ENCODE measurements around the gene UBE2E3. TPM values are rescaled to one million over a fixed set of nuclear protein-coding genes. Genes with fewer than 3 reads are reported as not detected.

UBE2E3 gene
- total and polyA plus RNA-seq, 9 donors: 105 to 161 (median 134) TPM

DNA sequence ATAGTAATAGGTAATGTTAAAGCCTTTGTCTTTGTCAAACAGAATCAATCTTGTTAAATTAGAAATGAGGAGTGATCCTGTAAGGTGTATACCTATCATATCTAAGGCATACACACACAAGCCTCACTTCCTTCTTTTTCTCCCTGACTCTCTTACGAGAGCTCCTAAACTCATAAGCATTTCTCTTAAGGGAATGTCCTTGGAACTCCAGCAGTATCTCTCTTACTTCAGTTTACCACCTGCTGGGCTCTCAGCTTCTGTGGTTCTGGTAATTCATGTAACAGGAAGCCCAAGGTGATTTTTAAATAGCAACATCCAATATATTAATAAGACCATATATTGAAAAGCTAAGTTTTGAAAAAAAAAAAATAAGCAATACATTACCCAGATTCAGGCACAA is 85.9 kb downstream of the UBE2E3 start:
- Histone ChIP-seq H3K27ac (ENCODE audit: low read length) (no peak overlapping the region), H3K9me3 (replicated peaks; ENCODE audit: control insufficient read depth, low read depth, low read length) (no peaks in the 10 kb centered on the region), H3K27me3 (ENCODE audit: control insufficient read depth, insufficient read depth, low read length) (no peaks in the 10 kb centered on the region), H3K4me3 (ENCODE audit: low read length) (no peak overlapping the region), H3K36me3 (ENCODE audit: control insufficient read depth, insufficient read depth, low read length) (no peaks in the 10 kb centered on the region), H3K4me1 (ENCODE audit: control insufficient read depth, insufficient read depth, low read length) (no peaks in the 10 kb centered on the region)
- no peak for DNase-seq
- no CpG with 5 or more reads among the region's 1 CpG for WGBS (ENCODE audit: insufficient coverage)

DNA sequence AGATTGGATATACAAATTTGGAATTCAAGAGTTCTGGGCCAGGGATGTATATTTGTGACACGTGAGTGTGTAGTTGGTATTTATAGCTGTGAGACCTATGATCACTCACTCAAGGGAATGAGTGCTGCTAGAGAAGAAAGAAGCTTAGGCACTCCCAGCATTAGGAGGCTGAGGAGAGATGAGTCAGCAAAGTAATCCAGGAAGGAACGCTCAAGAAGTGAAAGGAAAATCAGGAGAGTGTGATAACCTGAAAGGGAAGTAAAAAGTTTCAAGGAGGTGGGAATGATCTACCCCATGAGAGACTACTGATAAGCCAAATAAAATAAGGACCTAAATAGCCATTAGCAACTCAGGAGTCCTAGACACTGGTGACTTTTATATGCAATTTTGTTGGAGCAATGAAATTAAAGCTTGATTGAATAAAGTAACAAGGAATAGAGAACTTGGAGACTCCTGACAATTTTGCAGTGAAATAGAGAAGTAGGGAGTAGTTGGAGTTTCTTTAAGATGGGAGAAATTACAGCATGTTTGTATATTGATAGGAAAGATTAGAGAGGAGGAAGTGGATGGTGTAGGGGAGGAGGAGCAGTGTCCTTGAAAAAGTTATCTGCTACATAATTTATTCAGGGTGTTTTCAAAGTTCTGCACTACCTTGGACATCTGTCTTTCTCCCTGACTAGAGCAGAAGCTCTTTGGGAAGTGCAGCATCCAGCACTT is 89.9 kb downstream of the UBE2E3 start:
- Histone ChIP-seq H3K36me3 (ENCODE audit: control insufficient read depth, insufficient read depth, low read length) (no peaks in the 10 kb centered on the region), H3K27me3 (ENCODE audit: control insufficient read depth, insufficient read depth, low read length) (no peaks in the 10 kb centered on the region), H3K27ac (ENCODE audit: low read length) (no peak overlapping the region), H3K4me1 (ENCODE audit: control insufficient read depth, insufficient read depth, low read length) (no peaks in the 10 kb centered on the region), H3K9me3 (replicated peaks; ENCODE audit: control insufficient read depth, low read depth, low read length) (no peaks in the 10 kb centered on the region), H3K4me3 (ENCODE audit: low read length) (no peak overlapping the region)
- DNase-seq: no peak
- 25% methylated on average over 1 of the region's 2 CpGs for WGBS (ENCODE audit: insufficient coverage)

GRCh38 chr2:181070836-181071200 is 90.4 kb downstream of the UBE2E3 start:
- Histone ChIP-seq H3K36me3 (ENCODE audit: control insufficient read depth, insufficient read depth, low read length) (no peaks in the 10 kb centered on the region), H3K4me1 (ENCODE audit: control insufficient read depth, insufficient read depth, low read length) (no peaks in the 10 kb centered on the region), H3K4me3 (ENCODE audit: low read length) (no peak overlapping the region), H3K27me3 (ENCODE audit: control insufficient read depth, insufficient read depth, low read length) (no peaks in the 10 kb centered on the region), H3K9me3 (replicated peaks; ENCODE audit: control insufficient read depth, low read depth, low read length) (no peaks in the 10 kb centered on the region), H3K27ac (ENCODE audit: low read length) (no peak overlapping the region)
- DNase-seq: no peak
- 92% methylated on average over 3 of the region's 5 CpGs for WGBS (ENCODE audit: insufficient coverage)

DNA sequence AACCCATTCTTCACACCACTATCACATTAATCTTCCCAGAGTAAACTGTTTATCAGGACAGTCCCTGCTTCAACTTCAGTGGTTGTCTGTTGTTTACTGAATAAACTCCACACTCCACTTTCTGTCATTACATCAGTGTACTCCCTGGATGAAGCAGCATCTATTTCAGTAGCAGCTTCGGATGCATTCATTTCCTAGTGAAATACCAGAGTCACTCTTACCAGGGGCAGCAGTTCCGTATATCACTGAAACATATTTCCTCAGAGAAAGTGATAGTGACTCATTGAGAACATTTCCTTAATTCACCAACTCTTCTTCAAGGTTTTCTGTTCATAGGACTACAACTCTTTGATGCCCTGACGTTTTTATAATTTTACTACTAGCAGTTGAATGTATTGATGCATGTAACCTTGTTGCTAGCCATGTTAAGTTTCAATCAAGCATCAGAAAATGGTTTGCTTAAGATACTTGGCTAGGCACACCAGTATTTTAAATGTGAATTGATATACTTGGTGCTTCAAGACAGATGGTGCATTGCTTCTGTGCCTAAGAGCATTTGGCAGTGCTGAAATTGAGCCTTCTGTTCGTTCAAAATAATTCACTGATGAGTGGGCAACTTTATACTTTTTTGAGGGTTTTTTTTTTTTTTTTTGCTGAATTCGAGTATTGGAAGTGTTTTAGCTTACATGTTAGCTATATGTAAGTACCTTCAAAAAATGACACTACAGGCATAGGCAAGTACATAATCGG is 92.3 kb downstream of the UBE2E3 start:
- no peak overlapping the region for H3K4me3 ChIP-seq (ENCODE audit: low read length)
- no peaks in the 10 kb centered on the region for H3K9me3 ChIP-seq (replicated peaks; ENCODE audit: control insufficient read depth, low read depth, low read length)
- no peaks in the 10 kb centered on the region for H3K27me3 ChIP-seq (ENCODE audit: control insufficient read depth, insufficient read depth, low read length)
- 48% methylated on average over 2 of the region's 6 CpGs for WGBS (ENCODE audit: insufficient coverage)
- DNase-seq: no peak
- H3K4me1 ChIP-seq (ENCODE audit: control insufficient read depth, insufficient read depth, low read length): no peaks in the 10 kb centered on the region
- no peaks in the 10 kb centered on the region for H3K36me3 ChIP-seq (ENCODE audit: control insufficient read depth, insufficient read depth, low read length)
- no peak overlapping the region for H3K27ac ChIP-seq (ENCODE audit: low read length)

DNA sequence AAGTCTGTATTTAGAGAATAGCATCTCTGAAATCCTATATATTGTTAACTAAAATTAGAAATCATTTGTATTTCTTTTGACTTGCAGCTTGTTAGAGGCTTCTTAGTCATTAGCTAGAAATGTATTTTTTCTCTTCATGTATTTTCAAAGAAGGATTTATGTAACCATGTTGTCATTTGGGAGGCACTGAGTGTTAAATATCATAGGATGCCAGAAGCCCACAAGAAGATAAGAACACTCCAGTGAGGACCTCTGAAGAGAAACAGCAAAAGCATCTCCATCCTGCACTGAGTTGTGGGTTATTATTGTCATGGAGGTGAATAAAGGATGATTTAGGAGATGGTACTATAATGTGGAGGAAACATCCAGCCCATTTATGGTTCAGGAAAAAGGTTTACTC is 93.5 kb downstream of the UBE2E3 start:
- no peak for DNase-seq
- H3K27ac ChIP-seq (ENCODE audit: low read length): no peak overlapping the region
- no peaks in the 10 kb centered on the region for H3K36me3 ChIP-seq (ENCODE audit: control insufficient read depth, insufficient read depth, low read length)
- H3K4me1 ChIP-seq (ENCODE audit: control insufficient read depth, insufficient read depth, low read length): no peaks in the 10 kb centered on the region
- H3K27me3 ChIP-seq (ENCODE audit: control insufficient read depth, insufficient read depth, low read length): no peaks in the 10 kb centered on the region
- H3K4me3 ChIP-seq (ENCODE audit: low read length): no peak overlapping the region
- H3K9me3 ChIP-seq (replicated peaks; ENCODE audit: control insufficient read depth, low read depth, low read length): no peaks in the 10 kb centered on the region

DNA sequence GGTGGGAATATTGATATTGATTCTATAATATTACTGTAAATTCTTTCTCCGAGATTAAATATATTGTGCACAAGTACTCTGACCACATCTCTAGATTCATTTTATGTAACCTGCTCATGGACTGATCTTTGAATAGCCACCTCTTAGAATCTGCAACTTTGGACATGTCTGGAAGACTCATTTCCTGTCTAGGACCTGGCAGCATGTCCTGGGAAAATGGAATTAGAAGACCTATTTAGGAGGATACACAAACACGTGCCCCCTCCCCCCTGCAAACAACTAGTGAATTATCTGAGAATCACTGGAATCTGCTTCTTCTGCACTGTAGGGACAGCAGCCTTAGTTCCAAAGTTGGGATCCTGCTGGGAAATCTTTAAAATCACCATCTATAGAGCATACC is 94.1 kb downstream of the UBE2E3 start:
- WGBS (ENCODE audit: insufficient coverage): 0% methylated on average over 1 of the region's 2 CpGs
- no peaks in the 10 kb centered on the region for H3K4me1 ChIP-seq (ENCODE audit: control insufficient read depth, insufficient read depth, low read length)
- H3K4me3 ChIP-seq (ENCODE audit: low read length): no peak overlapping the region
- peak; percentile 28 for DNase-seq
- no peaks in the 10 kb centered on the region for H3K27me3 ChIP-seq (ENCODE audit: control insufficient read depth, insufficient read depth, low read length)
- H3K36me3 ChIP-seq (ENCODE audit: control insufficient read depth, insufficient read depth, low read length): no peaks in the 10 kb centered on the region
- no peaks in the 10 kb centered on the region for H3K9me3 ChIP-seq (replicated peaks; ENCODE audit: control insufficient read depth, low read depth, low read length)
- H3K27ac ChIP-seq (ENCODE audit: low read length): no peak overlapping the region

GRCh38 chr2:181076658-181077057 is 96.3 kb downstream of the UBE2E3 start:
- no CpG with 5 or more reads among the region's 1 CpG for WGBS (ENCODE audit: insufficient coverage)
- no peaks in the 10 kb centered on the region for H3K4me1 ChIP-seq (ENCODE audit: control insufficient read depth, insufficient read depth, low read length)

GRCh38 chr2:181077128-181077709 is 96.8 kb downstream of the UBE2E3 start:
- no peaks in the 10 kb centered on the region for H3K27me3 ChIP-seq (ENCODE audit: control insufficient read depth, insufficient read depth, low read length)
- no peak overlapping the region for H3K4me3 ChIP-seq (ENCODE audit: low read length)
- DNase-seq: peak; percentile 71
- H3K27ac ChIP-seq (ENCODE audit: low read length): no peak overlapping the region
- 100% methylated on average over 2 of the region's 4 CpGs for WGBS (ENCODE audit: insufficient coverage)
- no peaks in the 10 kb centered on the region for H3K9me3 ChIP-seq (replicated peaks; ENCODE audit: control insufficient read depth, low read depth, low read length)
- H3K36me3 ChIP-seq (ENCODE audit: control insufficient read depth, insufficient read depth, low read length): no peaks in the 10 kb centered on the region
- no peaks in the 10 kb centered on the region for H3K4me1 ChIP-seq (ENCODE audit: control insufficient read depth, insufficient read depth, low read length)

More at GRCh38 chr2:181076658-181077057, 96.3 kb downstream of the UBE2E3 start:
- Histone ChIP-seq H3K27me3 (ENCODE audit: control insufficient read depth, insufficient read depth, low read length) (no peaks in the 10 kb centered on the region), H3K4me3 (ENCODE audit: low read length) (no peak overlapping the region), H3K36me3 (ENCODE audit: control insufficient read depth, insufficient read depth, low read length) (no peaks in the 10 kb centered on the region), H3K9me3 (replicated peaks; ENCODE audit: control insufficient read depth, low read depth, low read length) (no peaks in the 10 kb centered on the region), H3K27ac (ENCODE audit: low read length) (no peak overlapping the region)
- no peak for DNase-seq

DNA sequence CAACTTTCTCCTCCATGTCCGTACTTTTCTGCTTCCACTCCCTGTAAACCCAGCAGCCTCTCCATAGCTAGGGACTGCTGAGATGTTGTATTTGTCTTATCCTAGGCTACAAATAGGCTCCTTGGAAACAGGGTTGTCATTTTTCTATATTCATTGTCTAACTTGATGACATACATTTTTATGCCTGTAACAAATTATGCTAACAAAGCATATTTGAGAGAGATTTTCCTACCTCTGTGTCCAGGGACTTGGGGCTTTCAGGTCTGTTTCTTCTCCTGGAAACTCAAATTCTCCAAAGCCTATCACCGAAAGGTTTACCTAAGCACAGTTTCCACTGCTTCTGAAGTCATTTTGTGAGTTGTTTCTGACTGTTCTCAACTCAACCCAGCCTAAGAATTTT is 102.7 kb downstream of the UBE2E3 start:
- Histone ChIP-seq H3K9me3 (replicated peaks; ENCODE audit: control insufficient read depth, low read depth, low read length) (no peaks in the 10 kb centered on the region), H3K27ac (ENCODE audit: low read length) (no peak overlapping the region), H3K4me1 (ENCODE audit: control insufficient read depth, insufficient read depth, low read length) (no peaks in the 10 kb centered on the region), H3K27me3 (ENCODE audit: control insufficient read depth, insufficient read depth, low read length) (no peaks in the 10 kb centered on the region), H3K36me3 (ENCODE audit: control insufficient read depth, insufficient read depth, low read length) (no peaks in the 10 kb centered on the region), H3K4me3 (ENCODE audit: low read length) (no peak overlapping the region)
- WGBS (ENCODE audit: insufficient coverage): no CpG with 5 or more reads among the region's 2 CpGs
- no peak for DNase-seq

DNA sequence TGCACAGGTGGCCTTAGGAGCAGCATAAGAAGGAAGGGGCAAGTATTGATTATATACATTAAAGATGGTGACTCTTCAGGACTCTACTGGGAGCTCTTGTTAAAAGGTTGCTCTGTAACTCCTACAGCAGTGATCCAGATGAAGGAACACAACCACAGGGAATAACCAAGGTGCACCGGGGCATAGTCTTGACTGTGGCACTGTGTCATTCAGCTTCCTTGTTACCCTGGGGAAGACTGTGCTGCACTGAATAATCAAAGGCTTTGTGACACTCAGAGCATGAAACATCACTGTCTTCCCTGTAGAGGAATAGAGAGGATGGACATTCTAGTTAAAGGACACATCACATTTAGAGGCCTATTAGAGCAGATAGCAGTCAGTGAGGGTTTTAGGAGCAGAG is 105.3 kb downstream of the UBE2E3 start:
- Histone ChIP-seq H3K4me3 (ENCODE audit: low read length) (no peak overlapping the region), H3K36me3 (ENCODE audit: control insufficient read depth, insufficient read depth, low read length) (no peaks in the 10 kb centered on the region), H3K27me3 (ENCODE audit: control insufficient read depth, insufficient read depth, low read length) (no peaks in the 10 kb centered on the region), H3K9me3 (replicated peaks; ENCODE audit: control insufficient read depth, low read depth, low read length) (no peaks in the 10 kb centered on the region), H3K4me1 (ENCODE audit: control insufficient read depth, insufficient read depth, low read length) (no peaks in the 10 kb centered on the region), H3K27ac (ENCODE audit: low read length) (no peak overlapping the region)
- DNase-seq: no peak
- 75% methylated on average over 1 of the region's 1 CpG for WGBS (ENCODE audit: insufficient coverage)
